Measurements from ENCODE around the gene R3HDM2. TPM values are rescaled to one million over a fixed set of nuclear protein-coding genes. Genes with fewer than 3 reads are reported as not detected.

R3HDM2 gene
- total and polyA plus RNA-seq, 2 experiments from 2014 or later = 13.4 to 28.7 TPM

DNA sequence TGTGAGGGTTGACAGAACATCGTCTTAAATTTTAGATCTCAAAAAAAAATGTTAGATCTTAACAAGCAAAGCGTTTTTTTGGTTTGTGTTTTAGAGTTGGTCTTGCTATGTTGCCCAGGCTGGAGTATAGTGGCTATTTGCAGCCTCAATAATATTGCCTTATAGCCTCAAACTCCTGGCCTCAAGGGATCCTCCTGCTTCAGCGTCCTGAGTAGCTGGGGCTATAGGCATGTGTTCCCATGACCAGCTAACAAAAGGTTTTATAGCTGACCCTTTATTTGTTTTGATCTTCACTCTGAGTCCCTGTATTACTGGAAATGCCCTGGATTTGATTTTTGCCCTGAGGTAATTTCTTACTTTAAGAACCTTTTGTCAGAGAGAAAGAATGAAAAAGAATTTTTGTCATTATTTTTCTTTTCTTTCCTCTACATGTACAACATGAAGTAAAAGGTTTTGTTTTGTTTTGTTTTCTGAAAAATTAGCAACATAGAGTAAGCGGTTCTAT lies 9.0 kb upstream of the R3HDM2 start:
- WGBS (ENCODE audit: low lambda C conversion rate, missing lambda C conversion rate) = 69% methylated on average over 4 of the region's 4 CpGs
- H3K4me2 ChIP-seq = no peak overlapping the region
- H2AFZ ChIP-seq = no peak overlapping the region
- H3K4me1 ChIP-seq (ENCODE audit: insufficient read depth) = no peaks in the 10 kb centered on the region
- no peak for DNase-seq (ENCODE audit: low spot score)
- TF ChIP-seq EZH2phosphoT487 (IDR thresholded peaks at IDR 0.05; ENCODE audit: low read depth, severe bottlenecking, unreplicated experiment) (no peak), EZH2 (IDR thresholded peaks at IDR 0.05; ENCODE audit: borderline replicate concordance) (no peak)
- TF ChIP-seq, protein P1, sequence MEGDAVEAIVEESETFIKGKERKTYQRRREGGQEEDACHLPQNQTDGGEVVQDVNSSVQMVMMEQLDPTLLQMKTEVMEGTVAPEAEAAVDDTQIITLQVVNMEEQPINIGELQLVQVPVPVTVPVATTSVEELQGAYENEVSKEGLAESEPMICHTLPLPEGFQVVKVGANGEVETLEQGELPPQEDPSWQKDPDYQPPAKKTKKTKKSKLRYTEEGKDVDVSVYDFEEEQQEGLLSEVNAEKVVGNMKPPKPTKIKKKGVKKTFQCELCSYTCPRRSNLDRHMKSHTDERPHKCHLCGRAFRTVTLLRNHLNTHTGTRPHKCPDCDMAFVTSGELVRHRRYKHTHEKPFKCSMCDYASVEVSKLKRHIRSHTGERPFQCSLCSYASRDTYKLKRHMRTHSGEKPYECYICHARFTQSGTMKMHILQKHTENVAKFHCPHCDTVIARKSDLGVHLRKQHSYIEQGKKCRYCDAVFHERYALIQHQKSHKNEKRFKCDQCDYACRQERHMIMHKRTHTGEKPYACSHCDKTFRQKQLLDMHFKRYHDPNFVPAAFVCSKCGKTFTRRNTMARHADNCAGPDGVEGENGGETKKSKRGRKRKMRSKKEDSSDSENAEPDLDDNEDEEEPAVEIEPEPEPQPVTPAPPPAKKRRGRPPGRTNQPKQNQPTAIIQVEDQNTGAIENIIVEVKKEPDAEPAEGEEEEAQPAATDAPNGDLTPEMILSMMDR (IDR thresholded peaks at IDR 0.05; ENCODE audit: poor library complexity) = no peak
- H3K9me3 ChIP-seq (ENCODE audit: low read depth) = no peaks in the 10 kb centered on the region
- no peak overlapping the region for H3K4me3 ChIP-seq
- no peak overlapping the region for H3K27ac ChIP-seq
- H3K9me2 ChIP-seq (replicated peaks; ENCODE audit: insufficient read depth) = no peaks in the 10 kb centered on the region
- no peaks in the 10 kb centered on the region for H4K20me1 ChIP-seq (ENCODE audit: insufficient read depth, poor library complexity, severe bottlenecking)
- H3K27me3 ChIP-seq = no peaks in the 10 kb centered on the region
- H3K36me3 ChIP-seq (replicated peaks; ENCODE audit: insufficient read depth, low read depth) = no peaks in the 10 kb centered on the region
- no peaks in the 10 kb centered on the region for H3K79me2 ChIP-seq

DNA sequence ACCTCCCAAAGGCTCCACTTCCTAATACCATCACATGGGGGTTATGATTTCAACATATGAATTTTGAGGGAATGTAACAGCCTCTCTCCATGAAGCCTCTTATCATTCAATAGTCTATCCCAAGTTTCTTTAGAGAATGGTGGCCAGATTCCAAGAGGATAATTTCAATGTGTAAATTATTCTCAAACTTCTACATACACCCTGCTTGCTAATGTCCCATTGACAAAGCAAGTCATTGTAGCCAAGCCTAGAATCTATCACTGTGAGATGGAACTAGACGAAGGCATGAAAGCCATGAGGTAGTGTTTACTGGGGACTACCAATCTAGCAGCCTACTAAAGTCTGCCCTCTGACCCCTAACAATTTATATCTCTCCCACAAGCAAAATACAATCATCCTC lies 7.6 kb upstream of the R3HDM2 start:
- H3K79me2 ChIP-seq = no peaks in the 10 kb centered on the region
- H3K27ac ChIP-seq = no peak overlapping the region
- H3K9me3 ChIP-seq (ENCODE audit: low read depth) = no peaks in the 10 kb centered on the region
- no peaks in the 10 kb centered on the region for H3K9me2 ChIP-seq (replicated peaks; ENCODE audit: insufficient read depth)
- no peak for DNase-seq (ENCODE audit: low spot score)
- H3K4me2 ChIP-seq = no peak overlapping the region
- H3K36me3 ChIP-seq (replicated peaks; ENCODE audit: insufficient read depth, low read depth) = no peaks in the 10 kb centered on the region
- H3K4me1 ChIP-seq (ENCODE audit: insufficient read depth) = no peaks in the 10 kb centered on the region
- no peaks in the 10 kb centered on the region for H4K20me1 ChIP-seq (ENCODE audit: insufficient read depth, poor library complexity, severe bottlenecking)
- no peak overlapping the region for H2AFZ ChIP-seq
- no peak for TF ChIP-seq EZH2phosphoT487 (IDR thresholded peaks at IDR 0.05; ENCODE audit: low read depth, severe bottlenecking, unreplicated experiment)
- TF ChIP-seq EZH2 (IDR thresholded peaks at IDR 0.05; ENCODE audit: borderline replicate concordance) = no peak
- TF ChIP-seq, protein P1 (IDR thresholded peaks at IDR 0.05; ENCODE audit: poor library complexity) = no peak
- H3K27me3 ChIP-seq = no peaks in the 10 kb centered on the region
- WGBS (ENCODE audit: low lambda C conversion rate, missing lambda C conversion rate) = 74% methylated on average over 1 of the region's 1 CpG
- H3K4me3 ChIP-seq = no peak overlapping the region

- 87% methylated on average over 4 of the region's 4 CpGs for WGBS (ENCODE audit: low lambda C conversion rate, missing lambda C conversion rate)
- Histone ChIP-seq H3K4me3 (no peak overlapping the region), H3K9me3 (ENCODE audit: low read depth) (no peaks in the 10 kb centered on the region), H3K27ac (no peak overlapping the region), H3K4me2 (no peak overlapping the region), H3K4me1 (ENCODE audit: insufficient read depth) (peaks cover 9% of the 10 kb centered on the region), H3K79me2 (no peaks in the 10 kb centered on the region), H3K27me3 (no peaks in the 10 kb centered on the region), H3K36me3 (replicated peaks; ENCODE audit: insufficient read depth, low read depth) (no peaks in the 10 kb centered on the region), H4K20me1 (ENCODE audit: insufficient read depth, poor library complexity, severe bottlenecking) (no peaks in the 10 kb centered on the region), H3K9me2 (replicated peaks; ENCODE audit: insufficient read depth) (no peaks in the 10 kb centered on the region), H2AFZ (no peak overlapping the region)
- TF ChIP-seq, protein P1 (IDR thresholded peaks at IDR 0.05; ENCODE audit: poor library complexity) = no peak
- TF ChIP-seq EZH2 (IDR thresholded peaks at IDR 0.05; ENCODE audit: borderline replicate concordance) = no peak
- TF ChIP-seq EZH2phosphoT487 (IDR thresholded peaks at IDR 0.05; ENCODE audit: low read depth, severe bottlenecking, unreplicated experiment) = no peak
- DNase-seq (ENCODE audit: low spot score) = no peak
Measured at GRCh38 chr12:57435293-57435692, 4.5 kb upstream of the R3HDM2 start.
